Retinal pigment epithelial cell (primary cell): ENCODE data around the gene CCDC142.

ENCODE experiments used
- DNase-seq: peaks from one replicate; pipeline ENCODE4 v3.0.0-alpha.2; 2010; ENCODE audit warnings: low read depth
- H3K4me3 ChIP-seq: 2 replicates; pipeline ENCODE4 v1.5.1; 2011; ENCODE audit warnings: mild to moderate bottlenecking, low read length, control low read depth, moderate library complexity
- CTCF ChIP-seq: conservative IDR thresholded peaks from 2 replicates; pipeline ENCODE4 v1.5.1; 2011; ENCODE audit warnings: low read depth, low read length, control low read depth, inconsistent platforms

The CCDC142 gene

DNA sequence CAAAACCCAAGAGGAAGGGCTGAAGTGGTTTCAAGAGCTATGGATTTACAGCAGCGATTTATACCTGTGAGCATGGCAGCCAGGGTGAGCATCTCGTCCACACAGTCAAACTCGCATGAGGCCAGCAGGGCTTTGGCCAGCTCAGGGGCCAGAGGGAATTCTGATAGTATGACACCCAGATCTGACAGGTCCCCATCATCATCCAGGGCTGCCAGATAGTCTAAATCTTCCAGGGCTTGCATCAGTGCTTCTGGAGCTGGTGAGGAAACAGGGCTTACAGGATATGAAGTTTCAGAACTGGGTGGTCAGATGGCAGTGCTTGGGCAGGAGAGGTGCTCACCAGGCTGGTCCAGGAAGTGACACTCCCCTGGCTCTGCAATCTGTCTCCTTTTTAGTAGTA lies 39.7 kb upstream of the CCDC142 start:
- DNase-seq = no peak

DNA sequence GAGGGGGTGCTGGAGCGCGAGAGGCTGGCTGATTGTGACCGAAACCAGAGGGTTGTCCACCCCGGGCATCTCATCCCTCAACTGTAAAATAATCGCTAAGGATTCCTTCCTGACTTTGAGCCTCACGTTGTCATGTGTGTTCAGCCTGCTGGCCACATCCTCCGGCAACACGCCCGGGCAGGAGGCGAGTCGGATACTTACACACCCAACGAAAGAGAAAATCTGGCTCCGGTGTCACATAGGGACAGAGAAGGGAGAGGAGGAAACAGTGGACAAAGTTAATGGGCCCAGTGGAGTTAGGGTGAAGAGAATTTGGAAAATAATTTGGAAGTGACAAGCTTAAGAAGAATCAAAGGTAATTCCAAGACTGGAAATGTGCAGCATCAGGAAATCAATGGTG lies 33.9 kb upstream of the CCDC142 start:
- TF ChIP-seq CTCF = no peak
- no peak overlapping the region for H3K4me3 ChIP-seq
- DNase-seq = no peak

More for the DNA sequence above, 39.7 kb upstream of the CCDC142 start:
- no peak for TF ChIP-seq CTCF
- no peak overlapping the region for H3K4me3 ChIP-seq

DNA sequence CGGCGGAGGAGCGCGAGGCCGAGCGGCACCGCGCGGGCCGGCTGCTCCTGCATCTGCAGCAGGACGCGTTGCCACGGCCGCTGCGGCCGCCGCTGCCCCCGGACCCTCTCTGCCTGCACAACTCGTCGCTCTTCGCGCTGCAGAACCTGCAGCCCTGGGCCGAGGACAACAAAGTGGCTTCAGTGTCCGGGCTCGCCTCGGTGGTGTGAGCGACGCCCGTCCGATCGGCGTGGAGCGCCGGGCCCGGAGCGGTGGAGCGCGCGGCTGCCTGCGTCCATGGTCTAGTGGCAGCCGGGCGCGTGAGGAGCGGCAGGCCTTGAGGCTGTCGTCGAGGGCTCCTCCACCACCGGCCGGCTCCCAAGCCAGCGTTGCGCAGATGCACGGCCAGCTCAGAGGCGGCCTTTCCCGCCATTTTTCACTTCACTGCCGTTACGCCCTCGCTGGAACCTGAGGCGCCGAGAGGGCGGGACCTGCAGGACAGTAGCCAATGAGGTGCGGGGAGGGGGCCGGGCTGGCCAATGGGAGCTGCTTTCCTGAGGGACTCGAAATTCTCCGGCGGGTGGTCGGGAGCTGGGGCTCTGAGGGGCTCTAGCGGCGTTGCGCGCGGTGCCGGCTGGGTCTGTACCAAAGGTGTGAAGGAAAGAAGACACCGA lies 33.3 kb upstream of the CCDC142 start:
- no peak for TF ChIP-seq CTCF
- DNase-seq = no peak
- no peak overlapping the region for H3K4me3 ChIP-seq

- DNase-seq = no peak
- H3K4me3 ChIP-seq = no peak overlapping the region
- TF ChIP-seq CTCF = no peak
Observed at GRCh38 chr2:74515271-74515980, 32.6 kb upstream of the CCDC142 start.

- no peak for DNase-seq
- H3K4me3 ChIP-seq = no peak within 1 kb of the TSS
- no peak for TF ChIP-seq CTCF
Observed at GRCh38 chr2:74514368-74515270, 31.8 kb upstream of the CCDC142 start, which contains the start of gene TLX2. Gene TLX2 (plus strand): TSS chr2:74514450. CDS start chr2:74514807, 357 bp downstream.

GRCh38 chr2:74513605-74514367 lies 31.0 kb upstream of the CCDC142 start:
- TF ChIP-seq CTCF = no peak
- H3K4me3 ChIP-seq = no peak overlapping the region
- DNase-seq = no peak
